HFF-Myc (cell line): Measurements from ENCODE around the gene OVAAL.

Source experiments
- DNase-seq: peaks from one replicate; pipeline ENCODE4 v3.0.0-alpha.2; 2011; ENCODE audit warnings: low read depth; ENCODE audit errors: extremely low read depth
- H3K4me3 ChIP-seq: replicated peaks from 2 replicates; pipeline ENCODE4 v1.5.1; 2011; ENCODE audit warnings: low read depth, mild to moderate bottlenecking, control low read depth, low read length
- CTCF ChIP-seq: IDR thresholded peaks from 2 replicates; pipeline ENCODE4 v1.5.1; 2012; ENCODE audit warnings: mild to moderate bottlenecking, low read depth, low read length, control low read depth; ENCODE audit errors: missing control alignments

Gene OVAAL

GRCh38 chr1:180528868-180529470 lies 29.8 kb upstream of the OVAAL start:
- H3K4me3 ChIP-seq, result no peak overlapping the region
- no peak for TF ChIP-seq CTCF

GRCh38 chr1:180530501-180530900 lies 28.3 kb upstream of the OVAAL start:
- no peak overlapping the region for H3K4me3 ChIP-seq
- no peak for DNase-seq
- TF ChIP-seq CTCF, result no peak

More at GRCh38 chr1:180528868-180529470, 29.8 kb upstream of the OVAAL start:
- no peak for DNase-seq

- H3K4me3 ChIP-seq, result no peak overlapping the region
- no peak for DNase-seq
- TF ChIP-seq CTCF, result no peak
These were observed 25.9 kb upstream of the OVAAL start for GRCh38 chr1:180532854-180533253.

- no peak overlapping the region for H3K4me3 ChIP-seq
- DNase-seq, result no peak
- peak; percentile 78 for TF ChIP-seq CTCF
These were observed 25.3 kb upstream of the OVAAL start for GRCh38 chr1:180533266-180533987.

- TF ChIP-seq CTCF, result no peak
- H3K4me3 ChIP-seq, result no peak overlapping the region
- DNase-seq, result no peak
These were observed 24.6 kb upstream of the OVAAL start for GRCh38 chr1:180534214-180534613.

GRCh38 chr1:180535418-180535999 lies 23.3 kb upstream of the OVAAL start:
- no peak for TF ChIP-seq CTCF
- DNase-seq, result no peak

More at GRCh38 chr1:180535418-180535999, 23.3 kb upstream of the OVAAL start:
- no peak overlapping the region for H3K4me3 ChIP-seq
